ENCODE data around the gene PLAA.
A peak's percentile ranks its signal among the peaks of the same experiment; 100 is the strongest.

Gene PLAA

DNA sequence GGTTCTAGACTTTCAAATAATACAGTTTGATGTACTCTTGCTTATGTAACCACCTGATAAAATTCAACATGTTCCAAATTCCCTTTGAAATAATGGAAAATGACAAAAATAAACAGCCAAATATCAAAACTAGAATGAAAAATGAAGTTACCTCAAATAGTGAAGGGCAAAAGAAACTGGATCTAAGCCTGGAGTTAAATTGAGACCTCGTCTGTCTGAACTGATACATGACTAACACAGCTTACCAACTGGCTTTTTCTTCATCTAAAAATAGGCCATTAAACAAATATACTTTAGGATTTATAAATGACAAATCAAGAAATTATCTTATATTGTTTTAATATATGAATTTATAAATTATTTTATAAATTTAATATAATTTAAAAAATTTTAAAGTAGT, 42.4 kb downstream of the PLAA start:
- no peak overlapping the region for H3K4me3 ChIP-seq (replicated peaks; ENCODE audit: low read depth, low read length)
- TF ChIP-seq CTCF (IDR thresholded peaks at IDR 0.05; ENCODE audit: low read depth, low read length, missing control alignments): no peak
- DNase-seq (ENCODE audit: extremely low read depth, low read depth): no peak

- H3K4me3 ChIP-seq (replicated peaks; ENCODE audit: low read depth, low read length): no peak overlapping the region
- TF ChIP-seq CTCF (IDR thresholded peaks at IDR 0.05; ENCODE audit: low read depth, low read length, missing control alignments): no peak
- DNase-seq (ENCODE audit: extremely low read depth, low read depth): no peak
Measured at GRCh38 chr9:26904070-26904469, 43.0 kb downstream of the PLAA start.

DNA sequence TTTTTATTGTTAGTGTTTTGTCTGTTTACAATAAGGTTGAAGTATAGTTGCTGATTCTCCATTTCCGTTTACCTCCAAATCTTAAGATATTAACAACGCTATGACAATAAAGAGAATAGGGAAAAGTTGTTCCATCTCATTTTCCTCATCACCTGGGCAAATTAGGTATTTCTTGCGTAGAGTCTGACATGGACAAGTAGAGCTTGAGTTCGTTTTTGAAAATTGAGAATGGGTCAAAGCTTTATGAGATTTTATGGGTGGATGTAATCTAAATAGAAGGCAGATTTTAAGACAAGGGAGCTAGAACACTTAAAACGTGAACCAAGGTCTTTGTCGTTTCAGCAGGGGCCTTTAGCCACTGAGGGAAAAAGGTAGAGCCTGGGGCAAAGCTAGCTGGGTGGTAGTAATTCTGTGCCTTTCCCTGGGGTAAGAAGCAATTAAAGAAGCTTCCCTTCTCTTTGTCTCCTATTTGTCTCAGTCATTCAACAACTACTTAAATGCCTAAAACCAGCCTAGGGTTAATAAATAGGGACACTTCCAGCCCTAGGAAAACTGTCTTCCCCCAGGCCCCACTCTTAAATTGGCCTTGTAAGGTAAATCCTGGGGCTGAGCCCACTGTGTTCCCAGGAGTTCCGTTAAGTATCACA, 53.9 kb downstream of the PLAA start:
- DNase-seq (ENCODE audit: extremely low read depth, low read depth): no peak
- H3K4me3 ChIP-seq (replicated peaks; ENCODE audit: low read depth, low read length): peak overlapping the region; percentile 89
- no peak for TF ChIP-seq CTCF (IDR thresholded peaks at IDR 0.05; ENCODE audit: low read depth, low read length, missing control alignments)

GRCh38 chr9:26892251-26893029, 54.6 kb downstream of the PLAA start, which contains the start of gene CAAP1:
CAAP1 (minus strand) TSS chr9:26892802; CDS start chr9:26892715, 87 bp downstream.
- peak within 1 kb of the TSS; percentile 89 for H3K4me3 ChIP-seq (replicated peaks; ENCODE audit: low read depth, low read length)
- peak; percentile 71 for DNase-seq (ENCODE audit: extremely low read depth, low read depth)
- peak; percentile 22 for TF ChIP-seq CTCF (IDR thresholded peaks at IDR 0.05; ENCODE audit: low read depth, low read length, missing control alignments)

GRCh38 chr9:26891726-26892125, 55.3 kb downstream of the PLAA start:
- TF ChIP-seq CTCF (IDR thresholded peaks at IDR 0.05; ENCODE audit: low read depth, low read length, missing control alignments): no peak
- H3K4me3 ChIP-seq (replicated peaks; ENCODE audit: low read depth, low read length): peak overlapping the region; percentile 89
- no peak for DNase-seq (ENCODE audit: extremely low read depth, low read depth)

DNA sequence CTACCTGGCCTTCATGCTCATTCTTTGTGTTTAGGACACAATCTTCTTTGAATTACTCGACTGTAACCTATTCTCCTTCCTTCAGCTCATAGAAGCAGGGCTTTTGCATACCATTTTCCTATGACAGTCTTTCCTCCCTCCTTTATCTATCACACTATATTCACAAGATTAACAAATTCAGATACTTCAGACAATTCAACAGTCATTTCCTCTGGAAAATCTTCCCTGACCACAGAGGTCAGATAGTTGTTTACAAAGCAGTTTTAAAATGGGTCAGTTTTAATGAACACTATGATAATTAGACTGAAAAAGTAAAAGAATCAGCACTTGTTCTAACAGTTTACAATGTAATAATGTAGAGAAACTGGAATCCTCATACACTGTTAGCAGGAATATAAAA, 58.8 kb downstream of the PLAA start:
- TF ChIP-seq CTCF (IDR thresholded peaks at IDR 0.05; ENCODE audit: low read depth, low read length, missing control alignments): no peak
- no peak for DNase-seq (ENCODE audit: extremely low read depth, low read depth)
- no peak overlapping the region for H3K4me3 ChIP-seq (replicated peaks; ENCODE audit: low read depth, low read length)
